ENCODE results near the gene FAM234A.

FAM234A gene

DNA sequence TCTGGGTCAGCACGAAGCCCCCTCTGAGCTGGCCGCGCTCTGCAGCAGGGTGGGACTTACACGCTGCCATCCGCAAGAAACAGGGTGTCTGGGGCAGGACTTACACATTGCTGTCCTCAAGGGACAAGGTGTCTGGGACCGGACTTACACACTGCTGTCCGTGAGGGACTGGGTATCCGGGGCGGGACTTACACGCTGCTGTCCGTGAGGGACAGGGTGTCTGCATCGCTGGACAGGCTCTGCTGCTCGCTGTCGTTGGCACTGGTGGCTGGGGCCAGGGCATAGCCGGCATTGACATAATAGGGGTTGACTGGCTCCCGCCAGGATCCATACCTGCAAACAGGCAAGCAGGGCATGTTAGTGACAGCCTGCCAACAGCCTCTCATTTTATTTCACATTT lies 79.7 kb downstream of the FAM234A start:
- Histone ChIP-seq H3K27ac (ENCODE audit: low read depth, low read length) (no peak overlapping the region), H3K4me1 (ENCODE audit: control insufficient read depth in 1 of 2, insufficient read depth in 2 of 2, low read length in 2 of 2) (peaks cover 6 to 8% of the 10 kb centered on the region in 2 experiments), H3K4me3 (ENCODE audit: low read depth, low read length) (no peak overlapping the region), H4K91ac (ENCODE audit: low read depth, low read length) (no peak overlapping the region), H3K79me1 (ENCODE audit: low read length) (no peaks in the 10 kb centered on the region), H4K8ac (ENCODE audit: low read depth, low read length) (no peak overlapping the region), H3K23ac (ENCODE audit: low read length) (no peak overlapping the region), H3K4me2 (ENCODE audit: low read length) (no peak overlapping the region), H3K9me3 (ENCODE audit: insufficient read depth, low read depth, low read length) (peaks cover 4% of the 10 kb centered on the region), H2AK5ac (ENCODE audit: low read length) (no peak overlapping the region), H2AFZ (ENCODE audit: insufficient read depth, low read length, poor library complexity) (no peak overlapping the region), H3K27me3 (ENCODE audit: insufficient read depth, low read length) (no peaks in the 10 kb centered on the region), H4K12ac (ENCODE audit: low read depth, low read length) (no peak overlapping the region), H3K4ac (ENCODE audit: low read depth, low read length) (no peak overlapping the region), H2BK120ac (ENCODE audit: insufficient read depth, low read length, poor library complexity) (no peak overlapping the region), H2BK12ac (ENCODE audit: low read length) (no peak overlapping the region), H3K18ac (ENCODE audit: low read length) (no peak overlapping the region), H3K14ac (ENCODE audit: low read length) (no peak overlapping the region), H3K79me2 (ENCODE audit: control insufficient read depth, insufficient read depth, low read length, poor library complexity) (no peaks in the 10 kb centered on the region), H3K9ac (ENCODE audit: low read length) (no peak overlapping the region), H3K36me3 (ENCODE audit: control insufficient read depth in 1 of 2, insufficient read depth in 2 of 2, low read length in 2 of 2) (peaks cover 39 to 42% of the 10 kb centered on the region in 2 experiments), H2BK5ac (ENCODE audit: low read depth, low read length, poor library complexity) (no peak overlapping the region)
- no CpG with 5 or more reads among the region's 16 CpGs for WGBS (ENCODE audit: extremely low coverage, insufficient coverage, insufficient read length)
- no peak for DNase-seq

GRCh38 chr16:314795-315299 lies 80.2 kb downstream of the FAM234A start:
- no peak overlapping the region for H3K18ac ChIP-seq (ENCODE audit: low read length)
- H3K4ac ChIP-seq (ENCODE audit: low read depth, low read length): no peak overlapping the region
- no peak overlapping the region for H3K27ac ChIP-seq (ENCODE audit: low read depth, low read length)
- peaks cover 34 to 38% of the 10 kb centered on the region in 2 experiments for H3K36me3 ChIP-seq (ENCODE audit: control insufficient read depth in 1 of 2, insufficient read depth in 2 of 2, low read length in 2 of 2)
- H4K12ac ChIP-seq (ENCODE audit: low read depth, low read length): no peak overlapping the region
- H4K91ac ChIP-seq (ENCODE audit: low read depth, low read length): no peak overlapping the region
- no peaks in the 10 kb centered on the region for H3K27me3 ChIP-seq (ENCODE audit: insufficient read depth, low read length)
- H4K8ac ChIP-seq (ENCODE audit: low read depth, low read length): no peak overlapping the region
- no peak overlapping the region for H2AFZ ChIP-seq (ENCODE audit: insufficient read depth, low read length, poor library complexity)
- no peak overlapping the region for H3K4me3 ChIP-seq (ENCODE audit: low read depth, low read length)
- no peak for DNase-seq
- H3K79me2 ChIP-seq (ENCODE audit: control insufficient read depth, insufficient read depth, low read length, poor library complexity): no peaks in the 10 kb centered on the region
- H3K4me1 ChIP-seq (ENCODE audit: control insufficient read depth in 1 of 2, insufficient read depth in 2 of 2, low read length in 2 of 2): peaks cover 6 to 8% of the 10 kb centered on the region in 2 experiments
- no peak overlapping the region for H3K4me2 ChIP-seq (ENCODE audit: low read length)
- H3K23ac ChIP-seq (ENCODE audit: low read length): no peak overlapping the region
- no CpG with 5 or more reads among the region's 14 CpGs for WGBS (ENCODE audit: extremely low coverage, insufficient coverage, insufficient read length)
- no peak overlapping the region for H3K9ac ChIP-seq (ENCODE audit: low read length)
- no peak overlapping the region for H2AK5ac ChIP-seq (ENCODE audit: low read length)
- H2BK5ac ChIP-seq (ENCODE audit: low read depth, low read length, poor library complexity): no peak overlapping the region
- H3K14ac ChIP-seq (ENCODE audit: low read length): no peak overlapping the region
- no peak overlapping the region for H2BK12ac ChIP-seq (ENCODE audit: low read length)
- peaks cover 2% of the 10 kb centered on the region for H3K9me3 ChIP-seq (ENCODE audit: insufficient read depth, low read depth, low read length)
- no peaks in the 10 kb centered on the region for H3K79me1 ChIP-seq (ENCODE audit: low read length)
- no peak overlapping the region for H2BK120ac ChIP-seq (ENCODE audit: insufficient read depth, low read length, poor library complexity)
